ENCODE measurements around the gene UBR4.
A peak's percentile ranks its signal among the peaks of the same experiment; 100 is the strongest.
"Not testable (repeated sequence)": the region's sequence is repeated elsewhere in the genome, so short reads cannot be mapped to it uniquely, and the experiment has no call there.

Gene UBR4

GRCh38 chr1:19189270-19189669 lies 20.8 kb downstream of the UBR4 start:
- no peak overlapping the region for H3K4me3 ChIP-seq (ENCODE audit: low read length)
- no peak for TF ChIP-seq CTCF (IDR thresholded peaks at IDR 0.05; ENCODE audit: insufficient read depth, low read depth, low read length, missing control alignments)
- no peak for DNase-seq (ENCODE audit: low read depth)

GRCh38 chr1:19187852-19188251 lies 22.2 kb downstream of the UBR4 start:
- H3K4me3 ChIP-seq (ENCODE audit: low read length): no peak overlapping the region
- no peak for DNase-seq (ENCODE audit: low read depth)
- TF ChIP-seq CTCF (IDR thresholded peaks at IDR 0.05; ENCODE audit: insufficient read depth, low read depth, low read length, missing control alignments): no peak

- no peak for DNase-seq (ENCODE audit: low read depth)
These were observed 24.1 kb downstream of the UBR4 start for GRCh38 chr1:19186001-19186400.

GRCh38 chr1:19182223-19182622 lies 27.8 kb downstream of the UBR4 start:
- no peak for DNase-seq (ENCODE audit: low read depth)
- TF ChIP-seq CTCF (IDR thresholded peaks at IDR 0.05; ENCODE audit: insufficient read depth, low read depth, low read length, missing control alignments): no peak
- no peak overlapping the region for H3K4me3 ChIP-seq (ENCODE audit: low read length)

More at GRCh38 chr1:19186001-19186400, 24.1 kb downstream of the UBR4 start:
- no peak overlapping the region for H3K4me3 ChIP-seq (ENCODE audit: low read length)
- TF ChIP-seq CTCF (IDR thresholded peaks at IDR 0.05; ENCODE audit: insufficient read depth, low read depth, low read length, missing control alignments): no peak

GRCh38 chr1:19180265-19180657 lies 29.8 kb downstream of the UBR4 start:
- not testable (repeated sequence) for DNase-seq (ENCODE audit: low read depth); H3K4me3 ChIP-seq (ENCODE audit: low read length)

GRCh38 chr1:19179597-19180264 lies 30.3 kb downstream of the UBR4 start:
- no peak overlapping the region for H3K4me3 ChIP-seq (ENCODE audit: low read length)
- TF ChIP-seq CTCF (IDR thresholded peaks at IDR 0.05; ENCODE audit: insufficient read depth, low read depth, low read length, missing control alignments): peak; percentile 50
- DNase-seq (ENCODE audit: low read depth): peak; percentile 24

- H3K4me3 ChIP-seq (ENCODE audit: low read length): no peak overlapping the region
- no peak for TF ChIP-seq CTCF (IDR thresholded peaks at IDR 0.05; ENCODE audit: insufficient read depth, low read depth, low read length, missing control alignments)
- no peak for DNase-seq (ENCODE audit: low read depth)
These were observed 31.2 kb downstream of the UBR4 start for GRCh38 chr1:19178734-19179398.
